HG02763 (cell line): ENCODE data around the gene SLITRK3.

Source experiments
- ATAC-seq: cut with Tn5 transposase; IDR thresholded peaks from one replicate; pipeline ENCODE4 v1.9.1; 2021; ENCODE audit warnings: mild to moderate bottlenecking, moderate library complexity; ENCODE audit not compliant: unreplicated experiment

The SLITRK3 gene, protein sequence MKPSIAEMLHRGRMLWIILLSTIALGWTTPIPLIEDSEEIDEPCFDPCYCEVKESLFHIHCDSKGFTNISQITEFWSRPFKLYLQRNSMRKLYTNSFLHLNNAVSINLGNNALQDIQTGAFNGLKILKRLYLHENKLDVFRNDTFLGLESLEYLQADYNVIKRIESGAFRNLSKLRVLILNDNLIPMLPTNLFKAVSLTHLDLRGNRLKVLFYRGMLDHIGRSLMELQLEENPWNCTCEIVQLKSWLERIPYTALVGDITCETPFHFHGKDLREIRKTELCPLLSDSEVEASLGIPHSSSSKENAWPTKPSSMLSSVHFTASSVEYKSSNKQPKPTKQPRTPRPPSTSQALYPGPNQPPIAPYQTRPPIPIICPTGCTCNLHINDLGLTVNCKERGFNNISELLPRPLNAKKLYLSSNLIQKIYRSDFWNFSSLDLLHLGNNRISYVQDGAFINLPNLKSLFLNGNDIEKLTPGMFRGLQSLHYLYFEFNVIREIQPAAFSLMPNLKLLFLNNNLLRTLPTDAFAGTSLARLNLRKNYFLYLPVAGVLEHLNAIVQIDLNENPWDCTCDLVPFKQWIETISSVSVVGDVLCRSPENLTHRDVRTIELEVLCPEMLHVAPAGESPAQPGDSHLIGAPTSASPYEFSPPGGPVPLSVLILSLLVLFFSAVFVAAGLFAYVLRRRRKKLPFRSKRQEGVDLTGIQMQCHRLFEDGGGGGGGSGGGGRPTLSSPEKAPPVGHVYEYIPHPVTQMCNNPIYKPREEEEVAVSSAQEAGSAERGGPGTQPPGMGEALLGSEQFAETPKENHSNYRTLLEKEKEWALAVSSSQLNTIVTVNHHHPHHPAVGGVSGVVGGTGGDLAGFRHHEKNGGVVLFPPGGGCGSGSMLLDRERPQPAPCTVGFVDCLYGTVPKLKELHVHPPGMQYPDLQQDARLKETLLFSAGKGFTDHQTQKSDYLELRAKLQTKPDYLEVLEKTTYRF

DNA sequence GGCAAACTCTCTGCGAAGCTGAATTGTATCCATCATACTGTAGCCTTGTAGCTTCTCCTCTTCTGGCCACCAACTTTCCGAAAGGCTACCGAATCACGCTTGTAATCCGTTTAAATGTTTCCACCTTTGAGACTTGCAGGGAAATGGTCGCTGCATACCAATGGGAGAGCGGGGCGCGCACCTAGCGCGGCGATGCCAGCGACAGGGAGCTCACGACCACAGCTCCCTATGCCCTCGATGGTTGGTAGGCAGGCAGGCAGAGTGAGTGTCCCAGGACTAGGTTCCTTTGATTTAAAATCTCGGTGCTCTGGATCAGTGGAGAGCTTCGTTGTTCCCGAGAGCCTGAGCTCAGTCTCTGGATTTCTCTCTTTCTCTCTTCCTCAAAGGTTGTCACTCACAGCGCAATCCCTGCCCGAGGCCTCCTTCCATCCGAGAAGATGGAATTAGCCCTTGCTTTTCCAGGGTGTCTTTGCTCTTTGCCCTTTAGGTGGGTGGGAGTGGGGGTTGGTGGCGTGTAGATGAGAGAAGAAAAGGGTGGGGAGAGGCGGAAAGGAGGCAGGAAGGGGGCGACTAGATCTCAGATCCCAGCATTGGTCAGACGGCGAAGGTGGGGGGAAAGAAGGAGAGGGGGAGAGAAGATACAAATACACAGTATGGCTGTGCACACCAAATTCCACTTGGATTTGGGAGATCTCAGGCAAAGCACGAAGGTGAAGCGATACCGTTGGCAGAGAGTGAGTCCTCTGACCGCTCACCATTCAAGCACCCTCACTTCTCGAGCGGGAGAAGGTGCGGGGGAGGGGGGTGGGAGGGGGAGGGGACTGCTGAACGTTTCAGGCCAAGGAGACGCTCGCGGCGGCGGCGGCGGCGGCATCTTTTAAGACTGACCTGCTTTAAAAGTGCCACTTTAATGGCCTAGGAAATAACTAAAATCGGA lies at the start of gene SLITRK3:
SLITRK3 (minus strand) TSS at position 745 of the 937 bp plus-strand sequence. CDS start 5,554 bp downstream, outside the sequence.
- no peak for ATAC-seq

GRCh38 chr3:165243597-165243996 lies 47.4 kb upstream of the SLITRK3 start:
- ATAC-seq: no peak

GRCh38 chr3:165233501-165234195 lies 37.5 kb upstream of the SLITRK3 start:
- no peak for ATAC-seq

GRCh38 chr3:165225604-165226003 lies 29.4 kb upstream of the SLITRK3 start:
- no peak for ATAC-seq

DNA sequence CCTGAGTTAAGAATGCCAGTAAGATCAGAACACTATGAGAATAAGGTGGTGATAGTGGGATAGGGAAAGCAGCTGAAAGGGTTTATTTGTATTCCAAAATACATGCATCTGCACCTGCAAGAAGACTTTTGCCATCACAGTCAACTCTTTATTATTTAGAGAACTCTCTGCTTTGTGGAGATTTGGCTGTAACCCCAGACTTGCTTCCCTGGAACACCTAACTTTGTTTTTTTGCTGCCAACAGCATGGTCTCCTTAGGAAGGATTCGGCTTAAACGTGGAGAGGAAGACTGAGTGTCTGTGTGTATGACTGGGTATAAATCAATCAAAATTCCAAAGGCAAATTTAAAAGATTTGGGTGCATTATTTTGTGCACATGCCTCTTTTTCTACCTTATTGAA lies 21.6 kb upstream of the SLITRK3 start:
- ATAC-seq: no peak

DNA sequence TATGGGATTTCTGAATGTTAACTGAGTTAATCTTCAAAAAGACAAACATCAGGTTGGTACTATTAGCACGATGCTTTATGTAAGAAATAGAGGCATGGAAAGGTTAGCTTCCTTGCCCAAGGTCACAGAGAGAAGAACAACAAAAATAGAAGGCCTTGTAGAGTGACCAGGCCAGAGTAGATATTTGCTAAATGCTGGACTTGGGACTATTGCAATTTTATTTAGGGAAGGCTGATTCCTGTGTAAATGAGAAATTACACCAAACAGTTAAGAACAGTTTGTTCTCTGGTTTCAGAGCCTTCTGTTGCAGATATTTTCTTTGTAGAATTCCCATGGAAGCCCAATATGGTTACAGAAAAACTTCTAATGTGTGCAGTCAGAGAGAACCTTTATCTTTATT lies 16.4 kb upstream of the SLITRK3 start:
- ATAC-seq: no peak

- no peak for ATAC-seq
Measured at GRCh38 chr3:165211721-165212120, 15.5 kb upstream of the SLITRK3 start.

DNA sequence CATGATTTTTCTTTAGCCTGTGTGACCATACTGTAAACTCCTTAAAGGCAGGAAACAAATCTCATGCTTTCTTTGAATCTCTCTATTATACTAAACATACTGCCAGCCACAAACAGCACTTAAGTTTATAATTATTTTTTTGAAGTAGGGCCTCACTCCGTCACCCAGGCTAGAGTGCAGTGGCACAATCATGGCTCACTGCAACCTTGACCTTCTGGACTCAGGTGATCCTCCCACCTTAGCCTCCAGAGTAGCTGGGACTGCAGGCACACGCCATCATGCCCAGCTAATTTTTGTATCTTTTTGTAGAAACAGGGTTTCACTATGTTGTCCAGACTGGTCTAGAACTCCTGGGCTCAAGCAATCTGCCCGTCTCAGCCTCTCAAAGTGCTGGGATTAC lies 14.5 kb upstream of the SLITRK3 start:
- no peak for ATAC-seq

DNA sequence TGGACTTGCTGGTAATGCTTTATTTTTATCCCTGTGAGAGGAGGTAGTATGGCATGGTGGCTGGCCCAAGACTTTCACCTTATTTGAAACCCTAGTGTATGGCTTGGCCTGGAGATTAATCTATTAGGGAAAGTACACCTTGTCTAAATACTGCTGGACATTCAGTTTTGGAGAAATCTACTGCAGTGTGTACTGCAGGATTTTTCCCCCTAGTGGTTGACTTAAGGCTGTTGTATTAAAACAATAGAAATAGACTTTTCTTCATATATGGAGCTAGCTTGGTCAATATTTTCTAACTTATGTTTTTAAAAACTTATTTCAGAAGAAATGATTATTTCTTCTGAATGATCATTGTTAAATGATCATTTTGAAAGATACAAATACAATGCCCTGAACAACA lies 13.9 kb upstream of the SLITRK3 start:
- ATAC-seq: no peak

DNA sequence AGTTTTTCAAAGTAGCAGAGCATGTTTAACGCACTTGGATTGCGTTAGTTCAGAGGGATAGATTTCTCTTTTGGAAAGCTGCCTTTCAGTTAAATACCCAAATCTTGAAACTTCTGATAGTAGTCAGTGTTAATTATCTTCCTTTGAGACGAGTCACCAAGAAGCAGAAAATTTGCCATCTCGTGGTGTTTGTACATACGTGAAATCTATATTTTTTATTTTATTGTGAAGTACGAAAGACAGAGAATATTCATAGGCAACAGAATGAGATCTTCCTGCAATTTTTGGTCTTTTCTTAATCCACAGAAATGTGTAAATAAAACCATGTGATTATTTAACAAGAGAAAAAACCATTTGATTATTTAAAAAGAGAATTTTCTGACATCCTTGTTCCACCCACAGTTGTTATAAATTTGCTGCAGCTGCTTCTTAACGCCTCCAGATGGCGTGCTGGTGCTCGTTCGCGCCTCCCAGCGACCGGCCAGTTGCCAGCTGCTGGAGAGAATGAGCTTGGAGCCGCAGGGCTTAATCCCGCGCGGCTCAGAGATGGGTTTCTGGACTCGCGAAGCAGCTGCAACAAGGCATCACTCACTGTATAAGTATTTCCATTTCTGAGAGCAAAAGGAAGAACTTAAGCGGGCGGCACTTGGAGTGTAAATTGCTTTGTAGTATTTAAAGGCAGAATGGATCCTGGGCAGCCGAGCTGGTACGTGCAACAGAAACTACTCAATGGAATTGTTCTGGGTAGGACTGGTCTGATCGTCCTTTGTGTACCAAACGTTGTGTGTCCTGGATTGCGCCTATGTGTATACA lies 10.5 kb upstream of the SLITRK3 start:
- ATAC-seq: peak; percentile 94

- ATAC-seq: no peak
Measured at GRCh38 chr3:165204445-165204844, 8.3 kb upstream of the SLITRK3 start.

DNA sequence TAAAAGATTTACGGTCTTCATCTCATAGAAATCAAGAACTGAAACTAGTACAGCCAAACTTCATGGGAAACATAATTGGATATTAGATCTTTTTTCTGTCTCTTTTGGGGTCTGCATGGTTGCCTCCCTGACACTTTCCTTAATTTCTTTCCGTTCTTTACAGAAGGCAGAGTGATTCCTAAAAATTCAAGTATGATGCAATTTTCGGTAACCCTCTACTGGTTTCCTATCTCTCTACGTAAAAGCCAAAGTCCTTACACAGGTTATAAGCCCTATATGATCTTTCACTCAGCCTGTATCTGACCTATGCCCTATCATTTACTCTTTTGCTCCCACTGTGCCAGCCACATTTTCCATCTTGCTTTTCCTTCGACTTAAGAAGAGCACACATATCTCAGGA lies 6.8 kb upstream of the SLITRK3 start:
- ATAC-seq: no peak

DNA sequence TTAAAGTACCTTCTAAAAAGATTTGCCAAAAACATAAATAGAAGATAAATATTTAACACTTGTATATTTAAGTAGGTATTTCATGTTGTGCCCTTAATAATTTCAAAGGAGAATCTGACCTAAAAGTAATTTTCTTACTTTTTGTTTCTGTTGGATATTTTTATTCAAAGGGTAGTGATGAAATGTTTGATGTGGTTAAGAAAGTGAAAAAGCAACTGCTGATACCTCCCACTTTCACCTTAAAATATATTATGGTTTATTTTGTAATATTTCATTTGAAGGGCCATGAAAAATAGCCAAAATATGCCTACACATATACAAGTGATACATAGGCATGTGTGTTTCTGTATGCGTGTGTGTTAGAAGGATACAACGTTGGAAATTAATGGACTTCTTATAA lies 5.8 kb upstream of the SLITRK3 start:
- ATAC-seq: no peak

DNA sequence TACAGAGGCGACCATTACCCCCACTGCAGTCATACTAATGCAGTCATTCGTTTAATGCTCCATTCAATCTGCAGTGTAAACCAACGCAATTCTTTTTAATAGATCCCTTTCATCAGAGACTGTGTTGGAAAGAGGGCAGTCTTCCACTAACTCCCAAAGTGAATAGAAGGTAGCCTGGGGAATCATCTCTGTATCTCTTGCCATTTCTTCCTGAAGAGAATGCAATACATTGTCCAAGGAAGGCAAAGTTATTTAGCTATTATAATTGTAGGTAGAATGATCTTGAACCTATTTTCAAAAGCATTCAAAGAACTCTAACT lies 1.3 kb upstream of the SLITRK3 start:
- no peak for ATAC-seq

DNA sequence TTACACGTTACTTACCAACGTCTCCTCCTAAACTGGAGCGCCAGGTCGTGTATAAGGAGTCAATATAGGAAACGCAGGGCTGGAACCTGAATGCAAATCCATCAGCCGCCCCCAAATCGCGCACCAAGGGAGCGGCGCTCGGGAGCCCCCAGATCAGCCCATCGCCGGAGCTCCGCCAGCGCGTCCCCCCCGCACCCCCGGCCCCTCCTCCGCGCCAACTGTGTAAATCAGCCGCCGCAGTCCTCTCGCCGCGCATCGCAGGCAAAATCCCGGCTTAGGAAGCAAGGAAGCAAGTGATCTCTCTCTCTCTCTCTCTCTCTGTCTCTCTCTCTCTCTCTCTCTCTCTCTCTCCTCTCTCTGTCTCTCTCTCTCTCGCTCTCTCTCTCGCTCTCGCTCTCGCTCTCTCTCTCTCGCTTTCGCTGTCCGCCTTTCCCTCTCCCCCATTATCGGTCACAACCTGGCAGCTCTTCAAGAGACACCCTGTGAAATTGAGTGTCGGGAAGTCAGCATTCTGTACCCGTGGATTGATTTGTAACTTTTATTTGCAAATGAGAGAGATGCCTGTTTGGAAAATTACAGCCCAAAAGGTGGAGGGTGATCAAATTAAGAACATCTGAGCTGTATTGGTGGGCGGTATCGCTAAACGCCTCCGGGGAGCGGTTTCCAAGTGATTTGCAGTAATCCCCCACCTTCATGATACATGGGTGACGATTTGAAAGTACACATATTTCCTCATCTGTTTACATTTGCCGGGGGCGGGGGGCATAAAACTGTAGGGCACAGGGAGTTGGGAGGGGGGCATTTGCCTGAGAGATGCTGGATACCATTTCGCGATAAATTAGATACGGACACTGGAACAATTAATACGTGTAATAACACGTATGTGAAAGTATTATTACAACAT lies 645 bp upstream of the SLITRK3 start:
- ATAC-seq: no peak

DNA sequence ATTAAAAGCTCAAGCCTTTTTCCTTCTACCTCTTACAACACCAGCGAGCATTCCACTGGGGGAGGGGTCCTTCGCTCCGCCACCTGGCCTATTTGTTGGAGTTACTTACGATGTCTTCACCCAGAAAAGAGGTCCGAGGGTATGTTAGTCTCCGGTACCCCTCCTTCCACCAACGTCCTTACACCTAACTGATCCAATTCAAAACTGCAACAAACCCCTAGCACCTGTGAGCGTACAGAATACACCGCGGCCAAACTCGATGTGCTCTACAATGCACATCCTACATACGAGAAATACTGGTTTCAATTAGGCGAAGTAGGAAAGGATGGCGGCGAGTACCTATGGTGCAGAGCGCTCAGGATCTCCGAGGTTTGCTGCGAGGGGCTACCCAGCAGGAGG lies 944 bp downstream of the SLITRK3 start:
- ATAC-seq: no peak

GRCh38 chr3:165194511-165195240 lies 1.5 kb downstream of the SLITRK3 start:
- no peak for ATAC-seq
